Osteocyte (in vitro differentiated cells): Measurements from ENCODE around the gene TMEM181. TPM values are rescaled to one million over a fixed set of nuclear protein-coding genes. Genes with fewer than 3 reads are reported as not detected.
"Not testable (repeated sequence)": the region's sequence is repeated elsewhere in the genome, so short reads cannot be mapped to it uniquely, and the experiment has no call there.

Experiments
- DNase-seq: peaks from one replicate; pipeline ENCODE4 v3.0.0; 2021; ENCODE audit warnings: mixed read lengths; ENCODE audit not compliant: unreplicated experiment; ENCODE audit errors: extremely low spot score
- H3K27ac Mint-ChIP-seq: one replicate; pipeline ENCODE4 v1.8.0; 2021; ENCODE audit warnings: mild to moderate bottlenecking, mixed read lengths; ENCODE audit not compliant: unreplicated experiment
- H3K27me3 Mint-ChIP-seq: one replicate; pipeline ENCODE4 v1.8.0; 2021; ENCODE audit warnings: mixed read lengths; ENCODE audit not compliant: unreplicated experiment
- H3K36me3 Mint-ChIP-seq: one replicate; pipeline ENCODE4 v1.8.0; 2021; ENCODE audit warnings: mixed read lengths; ENCODE audit not compliant: unreplicated experiment
- H3K4me1 Mint-ChIP-seq: one replicate; pipeline ENCODE4 v1.8.0; 2021; ENCODE audit warnings: mixed read lengths; ENCODE audit not compliant: unreplicated experiment
- H3K4me3 Mint-ChIP-seq: one replicate; pipeline ENCODE4 v1.8.0; 2021; ENCODE audit warnings: mild to moderate bottlenecking, moderate library complexity, mixed read lengths; ENCODE audit not compliant: unreplicated experiment
- H3K9me3 Mint-ChIP-seq: one replicate; pipeline ENCODE4 v1.8.0; 2021; ENCODE audit warnings: mixed read lengths; ENCODE audit not compliant: unreplicated experiment
- total RNA-seq: library from RNA; stranded (reverse); gene quantifications from 2 replicates; pipeline ENCODE4 v1.2.1, GENCODE V29; 2021
- TF ChIP-seq, protein P1 (sequence below): fragments of 200-600 bp; sonication (generic); IDR thresholded peaks from 2 replicates; pipeline ENCODE4 v1.5.0; 2021; ENCODE audit warnings: antibody characterized with exemption, mild to moderate bottlenecking, moderate library complexity

The TMEM181 gene
- total RNA-seq, 1 donor from 2014 or later: 33.5 TPM

DNA sequence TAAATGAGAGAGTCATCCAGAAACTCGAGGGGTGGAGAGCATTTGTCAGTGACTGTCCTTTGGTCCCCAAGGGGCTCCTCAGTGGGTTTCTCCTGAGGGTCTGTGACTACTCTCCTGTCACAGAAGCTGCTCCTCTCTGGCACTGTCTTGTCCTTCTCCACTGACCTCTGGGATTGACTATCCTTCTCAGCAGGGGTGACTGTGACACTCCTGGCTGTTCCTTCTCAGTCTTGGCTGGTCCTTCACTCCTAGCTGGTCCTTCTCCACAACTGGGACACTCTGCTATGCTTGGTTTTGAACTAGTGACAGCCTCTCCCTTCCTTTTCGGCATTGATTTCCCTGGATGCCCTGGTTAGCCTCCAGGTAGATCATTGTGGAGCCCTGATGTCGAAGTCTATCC lies 51.1 kb downstream of the TMEM181 start:
- H3K27ac Mint-ChIP-seq: no peak overlapping the region
- TF ChIP-seq, protein P1, sequence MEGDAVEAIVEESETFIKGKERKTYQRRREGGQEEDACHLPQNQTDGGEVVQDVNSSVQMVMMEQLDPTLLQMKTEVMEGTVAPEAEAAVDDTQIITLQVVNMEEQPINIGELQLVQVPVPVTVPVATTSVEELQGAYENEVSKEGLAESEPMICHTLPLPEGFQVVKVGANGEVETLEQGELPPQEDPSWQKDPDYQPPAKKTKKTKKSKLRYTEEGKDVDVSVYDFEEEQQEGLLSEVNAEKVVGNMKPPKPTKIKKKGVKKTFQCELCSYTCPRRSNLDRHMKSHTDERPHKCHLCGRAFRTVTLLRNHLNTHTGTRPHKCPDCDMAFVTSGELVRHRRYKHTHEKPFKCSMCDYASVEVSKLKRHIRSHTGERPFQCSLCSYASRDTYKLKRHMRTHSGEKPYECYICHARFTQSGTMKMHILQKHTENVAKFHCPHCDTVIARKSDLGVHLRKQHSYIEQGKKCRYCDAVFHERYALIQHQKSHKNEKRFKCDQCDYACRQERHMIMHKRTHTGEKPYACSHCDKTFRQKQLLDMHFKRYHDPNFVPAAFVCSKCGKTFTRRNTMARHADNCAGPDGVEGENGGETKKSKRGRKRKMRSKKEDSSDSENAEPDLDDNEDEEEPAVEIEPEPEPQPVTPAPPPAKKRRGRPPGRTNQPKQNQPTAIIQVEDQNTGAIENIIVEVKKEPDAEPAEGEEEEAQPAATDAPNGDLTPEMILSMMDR: no peak
- no peaks in the 10 kb centered on the region for H3K9me3 Mint-ChIP-seq
- H3K4me1 Mint-ChIP-seq: no peaks in the 10 kb centered on the region
- no peak for DNase-seq
- H3K36me3 Mint-ChIP-seq: peaks cover 34% of the 10 kb centered on the region
- no peaks in the 10 kb centered on the region for H3K27me3 Mint-ChIP-seq
- no peak overlapping the region for H3K4me3 Mint-ChIP-seq

DNA sequence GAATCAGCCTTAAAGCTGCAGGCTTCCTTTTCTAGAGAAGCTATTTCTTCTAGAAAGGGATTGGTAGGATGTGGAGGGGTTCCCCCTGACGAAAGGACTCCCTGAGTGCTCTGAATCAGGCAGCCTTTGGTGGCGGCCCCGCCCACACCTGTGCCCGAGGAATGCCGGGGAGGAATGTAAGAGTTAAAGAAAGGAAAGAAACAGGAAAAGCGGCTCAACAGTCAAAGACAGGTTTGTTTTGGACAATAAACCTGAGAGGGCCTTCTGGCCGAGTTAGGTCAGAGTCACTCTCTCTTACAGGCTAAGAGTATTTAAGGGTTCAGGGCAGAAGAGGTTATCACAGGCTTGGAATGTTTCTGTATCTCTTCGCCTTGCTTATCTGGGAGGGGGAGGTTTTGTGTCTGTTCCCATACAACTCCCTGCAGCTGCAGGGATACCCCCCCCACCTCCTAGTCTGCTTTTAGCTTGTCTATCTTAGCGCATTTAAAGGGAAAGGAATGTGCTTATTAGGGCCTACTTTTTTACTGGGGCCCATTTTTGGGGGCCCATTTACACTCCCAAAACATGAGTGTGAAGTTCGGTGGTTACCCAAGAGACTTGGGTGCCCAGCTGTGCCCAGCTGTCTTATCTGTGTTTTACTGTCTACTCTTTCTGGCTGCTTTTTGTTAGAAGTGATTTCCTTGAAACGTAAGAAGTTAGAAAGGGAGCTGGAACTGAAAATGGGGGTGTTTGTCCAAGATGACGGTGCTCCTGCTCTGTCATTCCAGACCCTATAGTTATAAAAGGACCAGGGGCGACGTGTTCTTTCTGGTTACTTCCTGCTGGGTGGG lies 51.9 kb downstream of the TMEM181 start:
- Mint-ChIP-seq H3K27me3 (no peaks in the 10 kb centered on the region), H3K36me3 (peaks cover 41% of the 10 kb centered on the region), H3K27ac (no peak overlapping the region), H3K9me3 (no peaks in the 10 kb centered on the region), H3K4me3 (no peak overlapping the region), H3K4me1 (no peaks in the 10 kb centered on the region)
- TF ChIP-seq, protein P1: no peak
- peak; percentile 66 for DNase-seq

DNA sequence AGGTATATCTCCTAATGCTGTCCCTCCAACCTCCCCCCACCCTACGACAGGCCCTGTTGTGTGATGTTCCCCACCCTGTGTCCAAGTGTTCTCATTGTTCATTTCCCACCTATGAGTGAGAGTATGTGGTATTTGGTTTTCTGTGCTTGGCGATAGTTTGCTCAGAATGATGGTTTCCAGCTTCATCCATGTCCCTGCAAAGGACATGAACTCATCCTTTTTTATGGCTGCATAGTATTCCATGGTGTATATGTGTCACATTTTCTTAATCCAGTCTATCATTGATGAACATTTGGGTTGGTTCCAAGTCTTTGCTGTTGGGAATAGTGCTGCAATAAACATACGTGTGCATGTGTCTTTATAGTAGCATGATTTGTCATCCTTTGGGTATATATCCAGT lies 54.7 kb downstream of the TMEM181 start:
- H3K4me1 Mint-ChIP-seq, H3K4me3 Mint-ChIP-seq, H3K27me3 Mint-ChIP-seq, H3K27ac Mint-ChIP-seq, H3K9me3 Mint-ChIP-seq: not testable (repeated sequence)
- H3K36me3 Mint-ChIP-seq: peaks cover 54% of the 10 kb centered on the region
- peak; percentile 7 for DNase-seq

DNA sequence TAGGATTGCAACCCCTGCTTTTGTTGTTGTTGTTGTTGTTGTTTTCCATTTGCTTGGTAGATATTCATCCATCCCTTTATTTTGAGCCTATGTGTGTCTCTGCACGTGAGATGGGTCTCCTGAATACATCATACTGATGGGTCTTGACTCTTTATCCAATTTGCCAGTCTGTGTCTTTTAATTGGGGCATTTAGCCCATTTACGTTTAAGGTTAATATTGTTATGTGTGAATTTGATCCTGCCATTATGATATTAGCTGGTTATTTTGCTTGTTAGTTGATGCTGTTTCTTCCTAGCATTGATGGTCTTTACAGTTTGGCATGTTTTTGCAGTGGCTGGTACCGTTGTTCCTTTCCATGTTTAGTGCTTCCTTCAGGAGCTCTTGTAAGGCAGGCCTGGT lies 58.4 kb downstream of the TMEM181 start:
- peaks cover 51% of the 10 kb centered on the region for H3K36me3 Mint-ChIP-seq
- not testable (repeated sequence) for H3K4me3 Mint-ChIP-seq, H3K27me3 Mint-ChIP-seq, H3K27ac Mint-ChIP-seq, H3K4me1 Mint-ChIP-seq, H3K9me3 Mint-ChIP-seq
- DNase-seq: peak; percentile 8

DNA sequence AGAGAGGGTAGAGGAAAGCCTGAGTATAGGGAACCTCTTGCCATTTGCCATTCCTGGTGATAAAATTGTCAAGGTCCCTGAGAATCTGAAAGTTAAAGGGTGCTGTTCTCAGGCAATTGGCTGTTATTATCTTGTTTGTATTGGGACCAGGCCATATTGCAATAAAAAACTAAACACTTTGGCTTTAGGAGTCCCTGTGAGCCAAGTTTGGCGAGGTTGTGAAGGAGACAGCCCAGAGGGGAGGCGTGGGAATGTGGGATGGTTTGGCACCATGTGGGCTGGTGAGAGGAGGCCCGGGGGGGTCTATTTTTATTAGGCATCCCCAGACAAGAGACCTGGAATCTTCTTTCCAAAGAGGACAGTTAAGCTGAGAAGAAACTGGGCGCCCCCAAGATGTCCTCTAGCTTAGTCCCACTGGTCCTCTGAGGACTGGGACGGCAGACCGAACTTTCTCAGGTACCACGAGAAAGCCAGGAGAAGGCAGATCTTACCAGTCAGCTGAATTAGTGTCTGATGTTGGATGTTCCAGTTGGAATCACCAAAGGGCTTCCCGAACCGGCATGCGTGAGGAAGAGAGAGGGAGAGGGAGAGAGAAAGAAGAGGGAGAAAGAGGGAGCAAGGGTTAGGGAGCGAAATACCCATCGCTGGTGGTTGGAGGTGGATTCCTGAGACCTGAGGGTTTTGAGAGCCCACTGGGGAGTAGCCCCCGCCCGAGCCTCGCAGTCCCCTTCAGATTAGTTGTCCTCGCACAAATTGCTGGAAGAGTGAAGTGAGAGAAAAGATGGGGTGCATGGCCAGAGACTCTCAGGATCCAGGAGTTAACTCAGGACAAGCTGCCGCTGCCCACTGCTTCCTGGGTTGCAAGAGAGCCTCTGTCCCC lies 60.3 kb downstream of the TMEM181 start:
- TF ChIP-seq, protein P1: no peak
- Mint-ChIP-seq H3K27ac (no peak overlapping the region), H3K36me3 (peaks cover 44% of the 10 kb centered on the region), H3K27me3 (no peaks in the 10 kb centered on the region), H3K4me3 (no peak overlapping the region), H3K4me1 (no peaks in the 10 kb centered on the region), H3K9me3 (no peaks in the 10 kb centered on the region)
- DNase-seq: peak; percentile 75
